PC-3 (cell line): ENCODE measurements around the gene KLF11. TPM values are rescaled to one million over a fixed set of nuclear protein-coding genes. Genes with fewer than 3 reads are reported as not detected.
A peak's percentile ranks its signal among the peaks of the same experiment; 100 is the strongest.

Experiments
- ATAC-seq: fragments of 200-7000 bp; cut with Tn5 transposase; 2 replicates; pipeline ENCODE4 v1.9.1; 2020; ENCODE audit warnings: mild to moderate bottlenecking, moderate library complexity
- BruUV-seq: library from RNA; stranded (reverse); fragments of 400-500 nt; replicated peaks from 2 replicates; lab custom pipeline; 2021; lab: Mats Ljungman, UMichigan
- CTCF ChIA-PET: fragments of 300-600 bp; sonication (Branson Sonifier 250); formaldehyde crosslinking; loops from one replicate; lab custom pipeline; 2022; ENCODE audit warnings: antibody characterized with exemption; lab: Charles Lee
- POLR2A ChIA-PET: fragments of 300-600 bp; sonication (Branson Sonifier 250); formaldehyde crosslinking; loops from one replicate; lab custom pipeline; 2022; ENCODE audit warnings: antibody characterized with exemption; ENCODE audit not compliant: unreplicated experiment; lab: Charles Lee
- DNase-seq: peaks from one replicate; pipeline ENCODE4 v3.0.0-alpha.2; 2015
- H2AFZ ChIP-seq: fragments of 300-600 bp; sonication (generic); 2 replicates; pipeline ENCODE4 v1.6.0; 2016; ENCODE audit warnings: antibody characterized with exemption, low read length
- H3F3A ChIP-seq: fragments of 300-600 bp; sonication (generic); one replicate; pipeline ENCODE4 v1.6.0; 2017; ENCODE audit warnings: antibody characterized with exemption, low read length, control low read depth, mild to moderate bottlenecking; ENCODE audit not compliant: unreplicated experiment
- H3K27ac ChIP-seq: fragments of 300-600 bp; sonication (generic); 2 replicates; pipeline ENCODE4 v1.5.1; 2016; ENCODE audit warnings: mild to moderate bottlenecking, low read length
- H3K27me3 ChIP-seq: fragments of 300-600 bp; sonication (generic); 2 replicates; pipeline ENCODE4 v1.6.1; 2016; ENCODE audit warnings: low read length, mixed read lengths
- H3K36me3 ChIP-seq: fragments of 300-600 bp; sonication (generic); 2 replicates; pipeline ENCODE4 v1.6.1; 2016; ENCODE audit warnings: low read depth, mixed run types, low read length, mixed read lengths
- H3K4me1 ChIP-seq: fragments of 300-600 bp; sonication (generic); 2 replicates; pipeline ENCODE4 v1.5.1; 2016; ENCODE audit warnings: low read length; ENCODE audit not compliant: insufficient read depth
- H3K4me2 ChIP-seq: fragments of 300-600 bp; sonication (generic); 2 replicates; pipeline ENCODE4 v1.6.0; 2016; ENCODE audit warnings: low read length
- H3K4me3 ChIP-seq: fragments of 300-600 bp; sonication (generic); 2 replicates; pipeline ENCODE4 v1.5.1; 2016; ENCODE audit warnings: mild to moderate bottlenecking, low read length, mixed read lengths
- H3K79me2 ChIP-seq: fragments of 300-600 bp; sonication (generic); 2 replicates; pipeline ENCODE4 v1.6.1; 2017; ENCODE audit warnings: low read length, mixed read lengths
- H3K9ac ChIP-seq: fragments of 300-600 bp; sonication (generic); 2 replicates; pipeline ENCODE4 v1.6.0; 2016; ENCODE audit warnings: mild to moderate bottlenecking, low read length
- H3K9me2 ChIP-seq: fragments of 300-600 bp; sonication (generic); replicated peaks from 2 replicates; pipeline ENCODE4 v1.6.1; 2016; ENCODE audit warnings: mixed run types, low read length, mixed read lengths
- H3K9me3 ChIP-seq: fragments of 300-600 bp; sonication (generic); 2 replicates; pipeline ENCODE4 v1.6.1; 2016; ENCODE audit warnings: low read length, mixed read lengths
- H4K20me1 ChIP-seq: fragments of 300-600 bp; sonication (generic); 2 replicates; pipeline ENCODE4 v1.6.1; 2016; ENCODE audit warnings: low read length, mixed read lengths
- EZH2 ChIP-seq: fragments of 300-600 bp; sonication (generic); IDR thresholded peaks from one replicate; pipeline ENCODE4 v1.6.1; 2017; ENCODE audit warnings: antibody characterized with exemption, mild to moderate bottlenecking, low read length; ENCODE audit not compliant: unreplicated experiment
- EZH2phosphoT487 ChIP-seq: fragments of 300-600 bp; sonication (generic); IDR thresholded peaks from 2 replicates; pipeline ENCODE4 v1.6.1; 2018; ENCODE audit warnings: mild to moderate bottlenecking, antibody characterized with exemption, low read length, borderline replicate concordance
- intact Hi-C: fragments of 100-400 bp; cut with micrococcal nuclease; formaldehyde crosslinking; loops from 2 replicates; pipeline ENCODE4 v1.9.0; 2023
- total RNA-seq: library from RNA; depleted of rRNA; stranded (reverse); fragments of >200 nt; gene quantifications from 2 replicates; pipeline ENCODE4 v1.2.3, GENCODE V29; 2014
- TF ChIP-seq, protein P1 (sequence below): fragments of 300-600 bp; sonication (generic); conservative IDR thresholded peaks from 2 replicates; pipeline ENCODE4 v1.5.1; 2017; ENCODE audit warnings: antibody characterized with exemption, low read depth, mild to moderate bottlenecking, low read length

Gene KLF11
- total RNA-seq, 1 experiment from 2014 or later = 13.4 TPM

DNA sequence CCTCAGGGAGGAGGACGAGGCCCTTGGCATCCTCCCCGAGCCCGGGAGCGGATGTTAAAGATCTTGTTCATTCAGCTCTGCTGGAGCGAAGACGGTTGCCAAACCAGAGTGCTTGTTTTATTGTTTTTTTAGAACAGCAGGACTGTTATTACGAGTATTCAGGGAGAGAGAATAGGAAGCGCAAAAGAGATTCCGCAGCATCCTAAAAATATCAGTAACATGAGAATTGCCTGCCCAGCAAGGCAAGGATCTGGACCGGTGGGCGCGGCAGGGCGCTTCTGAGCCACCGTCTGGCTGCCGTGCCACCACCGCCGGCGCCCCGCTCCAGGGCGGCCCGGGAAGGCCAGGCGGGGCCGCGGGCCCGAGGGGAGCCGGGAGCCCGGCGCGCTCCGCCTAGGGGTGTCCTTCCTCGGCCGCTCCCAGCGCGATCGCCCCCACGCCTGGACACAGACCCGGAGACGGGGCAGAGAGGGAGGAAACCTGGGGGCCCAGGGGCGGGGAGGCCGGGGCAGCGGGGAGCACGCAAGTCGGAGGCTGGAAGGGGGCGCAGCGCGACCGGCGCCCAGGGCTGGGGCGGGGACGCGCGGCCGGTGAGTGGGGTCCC is 36.0 kb downstream of the KLF11 start:
- Histone ChIP-seq H3K27ac (no peak overlapping the region), H2AFZ (peak overlapping the region; percentile 73), H3K27me3 (peaks cover 76% of the 10 kb centered on the region), H4K20me1 (no peaks in the 10 kb centered on the region), H3K36me3 (no peaks in the 10 kb centered on the region), H3K9me2 (no peaks in the 10 kb centered on the region), H3K9me3 (no peaks in the 10 kb centered on the region), H3F3A (no peaks in the 10 kb centered on the region), H3K9ac (no peak overlapping the region), H3K4me2 (peak overlapping the region; percentile 73), H3K79me2 (no peaks in the 10 kb centered on the region), H3K4me3 (peak overlapping the region; percentile 53), H3K4me1 (no peaks in the 10 kb centered on the region)
- intact Hi-C loops = no loop called here
- TF ChIP-seq EZH2 (no peak), EZH2phosphoT487 (peak; percentile 64; the same call in 1 of the 2 replicates)
- TF ChIP-seq, protein P1, sequence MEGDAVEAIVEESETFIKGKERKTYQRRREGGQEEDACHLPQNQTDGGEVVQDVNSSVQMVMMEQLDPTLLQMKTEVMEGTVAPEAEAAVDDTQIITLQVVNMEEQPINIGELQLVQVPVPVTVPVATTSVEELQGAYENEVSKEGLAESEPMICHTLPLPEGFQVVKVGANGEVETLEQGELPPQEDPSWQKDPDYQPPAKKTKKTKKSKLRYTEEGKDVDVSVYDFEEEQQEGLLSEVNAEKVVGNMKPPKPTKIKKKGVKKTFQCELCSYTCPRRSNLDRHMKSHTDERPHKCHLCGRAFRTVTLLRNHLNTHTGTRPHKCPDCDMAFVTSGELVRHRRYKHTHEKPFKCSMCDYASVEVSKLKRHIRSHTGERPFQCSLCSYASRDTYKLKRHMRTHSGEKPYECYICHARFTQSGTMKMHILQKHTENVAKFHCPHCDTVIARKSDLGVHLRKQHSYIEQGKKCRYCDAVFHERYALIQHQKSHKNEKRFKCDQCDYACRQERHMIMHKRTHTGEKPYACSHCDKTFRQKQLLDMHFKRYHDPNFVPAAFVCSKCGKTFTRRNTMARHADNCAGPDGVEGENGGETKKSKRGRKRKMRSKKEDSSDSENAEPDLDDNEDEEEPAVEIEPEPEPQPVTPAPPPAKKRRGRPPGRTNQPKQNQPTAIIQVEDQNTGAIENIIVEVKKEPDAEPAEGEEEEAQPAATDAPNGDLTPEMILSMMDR = no peak
- POLR2A ChIA-PET = no interaction called here
- CTCF ChIA-PET = interaction anchor here (0.5 to 1.4 kb wide), 2 partner anchors 18 to 1674 kb away, joined by 4 read pairs; no protein-coding TSS in a partner anchor
- peak; percentile 45 for DNase-seq
- BruUV-seq = no TSS peak
- peak; percentile 68 for ATAC-seq

DNA sequence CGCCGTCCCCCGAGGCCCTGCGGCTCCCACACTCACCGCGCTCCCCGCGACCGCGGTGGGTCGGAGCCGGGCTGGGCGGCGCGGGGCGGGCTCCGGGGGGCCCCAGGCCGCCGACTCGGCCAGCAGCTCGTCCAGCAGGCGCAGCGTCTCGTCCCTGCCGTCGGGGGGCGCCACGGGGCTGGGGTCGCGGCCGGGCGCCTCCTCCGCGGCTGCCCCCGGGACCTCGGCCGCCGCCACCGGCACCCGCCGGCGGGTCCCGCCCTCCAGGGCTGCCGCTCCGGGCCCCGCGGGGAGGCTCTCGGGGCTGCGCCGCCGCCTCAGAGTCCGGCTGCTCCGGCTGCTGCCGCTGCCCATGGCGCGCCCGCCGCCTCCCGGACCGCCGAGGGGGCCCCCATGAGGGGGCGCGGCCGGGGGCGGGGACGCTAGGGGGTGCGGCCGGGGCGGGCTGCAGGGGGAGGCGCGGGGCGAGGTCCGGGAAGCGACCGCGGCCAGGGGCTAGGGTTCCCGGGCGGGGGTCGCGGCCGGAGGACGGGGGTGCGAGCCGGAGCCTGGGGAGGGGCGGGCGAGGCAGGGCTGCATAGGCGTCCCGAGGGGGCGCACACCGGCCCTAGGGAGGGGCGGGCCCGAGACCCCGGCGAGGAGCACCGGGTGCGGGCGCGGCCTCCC is 36.7 kb downstream of the KLF11 start, which contains the start of gene CYS1:
Gene CYS1, minus strand, starts transcription at position 542 of the 666 bp plus-strand sequence. Its CDS starts 188 bp downstream, at position 354.
- Histone ChIP-seq H3K36me3 (no peaks in the 10 kb centered on the region), H3K27ac (no peak within 1 kb of the TSS), H2AFZ (peak within 1 kb of the TSS; percentile 73), H3F3A (no peaks in the 10 kb centered on the region), H3K79me2 (no peaks in the 10 kb centered on the region), H3K9ac (no peak within 1 kb of the TSS), H4K20me1 (no peaks in the 10 kb centered on the region), H3K4me3 (peak within 1 kb of the TSS; percentile 53), H3K9me3 (no peaks in the 10 kb centered on the region), H3K27me3 (peaks cover 80% of the 10 kb centered on the region), H3K9me2 (no peaks in the 10 kb centered on the region), H3K4me1 (no peaks in the 10 kb centered on the region), H3K4me2 (peak within 1 kb of the TSS; percentile 73)
- ATAC-seq = peak; percentile 9
- TF ChIP-seq EZH2 = no peak
- TF ChIP-seq EZH2phosphoT487 = no peak
- TF ChIP-seq, protein P1 = no peak
- intact Hi-C loops = no loop called here
- no TSS peak for BruUV-seq
- POLR2A ChIA-PET = no interaction called here
- no peak for DNase-seq
- CTCF ChIA-PET = no interaction called here
